Uterus (tissue), 4 donors: Measurements from ENCODE around the gene GRWD1. TPM values are rescaled to one million over a fixed set of nuclear protein-coding genes. Genes with fewer than 3 reads are reported as not detected.
"Not testable (repeated sequence)": the region's sequence is repeated elsewhere in the genome, so short reads cannot be mapped to it uniquely, and the experiment has no call there.

ENCODE experiments used
- DNase-seq, 2 donors: peaks; one replicate each; pipeline ENCODE4 v3.0.0-alpha.2; 2019 to 2020
- H3K27ac ChIP-seq, 2 donors: fragments of 200-600 bp; sonication (generic); 1 replicate in 1 of 2; 2 replicates in 1 of 2; pipeline ENCODE4 v1.5.1; 2016 to 2018
- H3K27me3 ChIP-seq, 2 donors: fragments of 200-600 bp; sonication (generic); one replicate each; pipeline ENCODE4 v1.5.1; 2018 to 2019; ENCODE audit warnings: control low read depth in 1 of 2
- H3K36me3 ChIP-seq, 2 donors: fragments of 200-600 bp; sonication (generic); one replicate each; pipeline ENCODE4 v1.5.1; 2019; ENCODE audit warnings: control low read depth in 1 of 2
- H3K4me1 ChIP-seq, 2 donors: fragments of 200-600 bp; sonication (generic); one replicate each; pipeline ENCODE4 v1.5.1; 2018 to 2019; ENCODE audit warnings: control low read depth in 1 of 2
- H3K4me3 ChIP-seq, 2 donors: fragments of 200-600 bp; sonication (generic); 1 replicate in 1 of 2; 2 replicates in 1 of 2; pipeline ENCODE4 v1.5.1; 2018 to 2019; ENCODE audit warnings: mild to moderate bottlenecking in 1 of 2
- H3K9me3 ChIP-seq, 2 donors: fragments of 200-600 bp; sonication (generic); one replicate each; pipeline ENCODE4 v1.5.1; 2019; ENCODE audit warnings: control low read depth in 1 of 2
- POLR2A ChIP-seq, 2 donors: fragments of 450-650 bp; IDR thresholded peaks; one replicate each; pipeline ENCODE4 v1.6.1; 2016; ENCODE audit warnings: antibody characterized with exemption in 2 of 2, mild to moderate bottlenecking in 1 of 2, moderate library complexity in 1 of 2
- intact Hi-C: fragments of 100-400 bp; cut with DNase I; formaldehyde crosslinking; loops from one replicate; pipeline ENCODE4 v1.15.1; 2023; ENCODE audit warnings: low total_unique reads
- total RNA-seq, 4 donors: library from RNA; depleted of rRNA in 3 of 4; stranded (reverse); fragments of >200 nt in 3 of 4; gene quantifications; one replicate each; pipeline versions ENCODE4 v1.1.0 to v1.2.4, GENCODE V29; 2014 to 2023
- TF ChIP-seq, protein P1 (sequence below), 4 experiments: fragments of 200-600 bp in 2 of 4; fragments of 450-650 bp in 2 of 4; sonication (generic) in 2 of 4; IDR thresholded peaks; one replicate each; pipeline ENCODE4 v1.5.1; 2016 to 2019; ENCODE audit warnings: antibody characterized with exemption in 4 of 4, mild to moderate bottlenecking in 2 of 4, moderate library complexity in 1 of 4
- donor health status: DM: yes; HTN: yes; CAD: no.

GRWD1 gene
- total RNA-seq, 4 donors from 2014 or later = 7.7 to 33.8 (median 21.3) TPM

DNA sequence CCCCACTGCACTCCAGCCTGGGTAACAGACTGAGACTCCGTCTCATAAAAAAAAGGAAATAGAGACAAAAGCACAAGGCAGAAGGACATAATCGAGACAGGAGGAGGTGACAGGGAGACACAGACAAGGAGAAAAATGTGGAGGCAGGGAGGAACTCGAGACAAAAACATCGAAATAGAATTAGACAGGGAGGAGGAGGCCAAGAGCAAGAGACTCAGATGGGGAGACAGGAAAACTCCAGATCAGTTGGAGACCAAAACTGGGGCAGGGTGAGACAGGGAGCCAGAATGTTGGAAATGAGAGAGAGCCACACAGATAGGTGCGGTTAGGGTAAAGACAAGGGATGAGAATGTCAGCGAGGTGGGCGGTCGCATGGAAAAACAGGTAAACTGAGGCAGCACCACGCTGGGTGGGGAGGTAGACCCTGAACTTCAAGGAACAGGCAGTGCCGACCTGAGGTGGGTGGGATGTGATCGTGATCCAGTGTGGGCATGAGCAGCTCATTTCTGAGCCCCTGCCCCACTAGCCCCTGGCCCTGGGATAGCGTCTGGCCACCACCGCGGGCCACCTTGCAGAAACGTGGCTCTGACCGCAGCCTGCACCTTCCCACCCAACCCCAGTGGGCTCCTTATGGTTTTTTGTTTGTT is 38.6 kb downstream of the GRWD1 start:
- Histone ChIP-seq H3K4me1 (no peaks in the 10 kb centered on the region), H3K9me3 (no peaks in the 10 kb centered on the region), H3K36me3 (no peaks in the 10 kb centered on the region), H3K27me3 (no peaks in the 10 kb centered on the region), H3K4me3 (no peak overlapping the region), H3K27ac (no peak overlapping the region)
- intact Hi-C loops = no loop called here
- TF ChIP-seq POLR2A (IDR thresholded peaks at IDR 0.05) = no peak
- TF ChIP-seq, protein P1, sequence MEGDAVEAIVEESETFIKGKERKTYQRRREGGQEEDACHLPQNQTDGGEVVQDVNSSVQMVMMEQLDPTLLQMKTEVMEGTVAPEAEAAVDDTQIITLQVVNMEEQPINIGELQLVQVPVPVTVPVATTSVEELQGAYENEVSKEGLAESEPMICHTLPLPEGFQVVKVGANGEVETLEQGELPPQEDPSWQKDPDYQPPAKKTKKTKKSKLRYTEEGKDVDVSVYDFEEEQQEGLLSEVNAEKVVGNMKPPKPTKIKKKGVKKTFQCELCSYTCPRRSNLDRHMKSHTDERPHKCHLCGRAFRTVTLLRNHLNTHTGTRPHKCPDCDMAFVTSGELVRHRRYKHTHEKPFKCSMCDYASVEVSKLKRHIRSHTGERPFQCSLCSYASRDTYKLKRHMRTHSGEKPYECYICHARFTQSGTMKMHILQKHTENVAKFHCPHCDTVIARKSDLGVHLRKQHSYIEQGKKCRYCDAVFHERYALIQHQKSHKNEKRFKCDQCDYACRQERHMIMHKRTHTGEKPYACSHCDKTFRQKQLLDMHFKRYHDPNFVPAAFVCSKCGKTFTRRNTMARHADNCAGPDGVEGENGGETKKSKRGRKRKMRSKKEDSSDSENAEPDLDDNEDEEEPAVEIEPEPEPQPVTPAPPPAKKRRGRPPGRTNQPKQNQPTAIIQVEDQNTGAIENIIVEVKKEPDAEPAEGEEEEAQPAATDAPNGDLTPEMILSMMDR (IDR thresholded peaks at IDR 0.05) = no peak
- no peak for DNase-seq

DNA sequence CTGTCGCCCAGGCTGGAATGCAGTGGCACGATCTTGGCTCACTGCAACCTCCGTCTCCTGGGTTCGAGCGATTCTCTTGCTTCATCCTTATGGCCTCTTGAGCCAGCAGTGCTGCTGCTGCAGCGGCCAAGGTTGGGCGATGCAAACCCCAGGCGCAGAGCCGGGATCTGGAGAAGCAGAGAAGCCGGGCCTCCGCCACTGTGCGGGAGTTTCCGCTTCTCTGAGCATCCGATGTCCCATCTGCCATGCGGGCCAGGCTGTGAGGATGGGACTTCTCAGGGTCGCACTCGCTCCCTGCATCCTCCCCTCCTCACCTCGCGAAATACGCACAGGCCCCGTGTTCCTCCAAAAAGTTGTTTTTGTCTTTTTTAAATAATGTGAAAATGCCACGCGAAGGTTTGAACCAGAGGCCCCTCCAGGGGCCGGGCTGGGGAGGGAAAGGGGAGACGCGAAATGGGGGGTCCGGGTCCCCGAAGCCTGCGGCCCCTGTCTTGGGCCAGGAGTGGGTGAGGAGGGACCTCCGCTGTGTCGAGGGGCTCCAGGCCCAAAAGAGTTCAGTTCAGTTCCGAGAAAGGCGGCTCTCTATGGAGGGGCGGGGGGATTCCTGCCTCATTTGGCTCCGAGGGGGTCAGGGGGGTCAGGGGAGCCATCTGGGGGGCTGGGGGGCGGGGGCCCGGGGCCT is 39.3 kb downstream of the GRWD1 start:
- H3K27me3 ChIP-seq = no peaks in the 10 kb centered on the region
- TF ChIP-seq POLR2A (IDR thresholded peaks at IDR 0.05) = no peak
- TF ChIP-seq, protein P1 (IDR thresholded peaks at IDR 0.05) = no peak
- intact Hi-C loops = no loop called here

GRCh38 chr19:48486706-48487105 is 40.9 kb downstream of the GRWD1 start:
- H3K27ac ChIP-seq, DNase-seq: not testable (repeated sequence)

More for the DNA sequence above, 39.3 kb downstream of the GRWD1 start:
- Histone ChIP-seq H3K4me3 (no peak overlapping the region), H3K36me3 (no peaks in the 10 kb centered on the region), H3K4me1 (no peaks in the 10 kb centered on the region), H3K27ac (no peak overlapping the region), H3K9me3 (no peaks in the 10 kb centered on the region)
- no peak for DNase-seq

DNA sequence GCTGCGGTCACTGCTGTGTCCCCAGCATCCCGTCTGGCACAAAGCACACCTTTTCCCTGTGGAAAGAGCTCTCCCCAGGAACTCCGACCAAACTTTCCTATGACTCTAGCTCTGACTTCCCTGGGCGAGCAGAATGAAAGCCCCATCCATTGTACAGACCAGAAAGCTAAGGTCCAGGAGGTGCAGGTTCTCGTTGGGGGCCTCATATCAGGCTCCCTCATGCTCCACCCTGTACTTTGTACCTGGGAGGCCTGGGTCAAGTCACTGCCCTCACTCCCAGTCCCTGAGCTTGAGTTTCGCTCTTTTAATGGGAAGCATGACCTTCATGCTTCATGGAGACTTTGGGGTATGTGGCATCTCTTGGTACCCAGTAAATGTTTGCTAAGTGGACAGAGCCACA is 41.8 kb downstream of the GRWD1 start:
- Histone ChIP-seq H3K9me3 (no peaks in the 10 kb centered on the region), H3K27me3 (no peaks in the 10 kb centered on the region), H3K4me3 (no peak overlapping the region), H3K4me1 (peaks cover 0 to 7% of the 10 kb centered on the region in 2 donors), H3K36me3 (no peaks in the 10 kb centered on the region), H3K27ac (no peak overlapping the region)
- intact Hi-C loops = no loop called here
- no peak for TF ChIP-seq POLR2A (IDR thresholded peaks at IDR 0.05)
- DNase-seq = no peak

More at GRCh38 chr19:48486706-48487105, 40.9 kb downstream of the GRWD1 start:
- intact Hi-C loops, H3K4me1 ChIP-seq, H3K9me3 ChIP-seq, H3K36me3 ChIP-seq, H3K4me3 ChIP-seq, H3K27me3 ChIP-seq: not testable (repeated sequence)

DNA sequence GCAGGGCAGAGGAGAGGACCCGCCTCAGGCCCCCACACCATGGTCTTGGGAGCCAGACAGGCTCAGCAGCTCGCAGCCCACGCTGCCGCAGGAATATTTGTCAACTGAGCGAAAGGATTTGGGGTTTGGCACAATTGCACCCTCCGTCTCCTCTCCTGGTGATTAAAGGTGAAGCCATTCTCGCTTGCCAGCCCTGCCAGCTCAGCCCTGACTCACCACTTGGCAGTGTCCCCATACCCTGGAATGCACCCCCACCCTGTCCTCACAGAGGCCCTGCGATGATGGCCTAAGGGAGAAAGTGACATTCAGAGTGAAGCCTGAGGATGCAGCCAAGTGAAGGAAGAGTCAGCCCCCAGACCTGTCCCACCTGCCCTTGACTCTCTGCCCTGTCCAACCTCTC is 42.2 kb downstream of the GRWD1 start:
- Histone ChIP-seq H3K36me3 (no peaks in the 10 kb centered on the region), H3K27ac (no peak overlapping the region), H3K9me3 (no peaks in the 10 kb centered on the region), H3K4me1 (peaks cover 0 to 7% of the 10 kb centered on the region in 2 donors), H3K4me3 (no peak overlapping the region), H3K27me3 (no peaks in the 10 kb centered on the region)
- no peak for DNase-seq
- TF ChIP-seq POLR2A (IDR thresholded peaks at IDR 0.05) = no peak
- TF ChIP-seq, protein P1 (IDR thresholded peaks at IDR 0.05) = no peak
- intact Hi-C loops = no loop called here

GRCh38 chr19:48488478-48488877 is 42.7 kb downstream of the GRWD1 start:
- intact Hi-C loops, H3K4me3 ChIP-seq: not testable (repeated sequence)

More at GRCh38 chr19:48488478-48488877, 42.7 kb downstream of the GRWD1 start:
- H3K36me3 ChIP-seq, DNase-seq, H3K27ac ChIP-seq, H3K4me1 ChIP-seq, H3K9me3 ChIP-seq, H3K27me3 ChIP-seq: not testable (repeated sequence)
